WTC11 (cell line): Measurements from ENCODE around the gene NR1H2. TPM values are rescaled to one million over a fixed set of nuclear protein-coding genes. Genes with fewer than 3 reads are reported as not detected.

Source experiments
- ATAC-seq: fragments of 200-7000 bp; cut with Tn5 transposase; 2 replicates; pipeline ENCODE4 v1.10.0; 2021; ENCODE audit warnings: mild to moderate bottlenecking, moderate library complexity
- CTCF ChIA-PET: fragments of 300-600 bp; sonication (Branson Sonifier 250); formaldehyde crosslinking; loops from one replicate; lab custom pipeline; 2021; ENCODE audit warnings: antibody characterized with exemption; lab: Charles Lee
- POLR2A ChIA-PET: fragments of 350-600 bp; sonication (Branson Sonifier 250); formaldehyde crosslinking; loops from one replicate; lab custom pipeline; 2021; ENCODE audit warnings: antibody characterized with exemption; lab: Charles Lee
- DNase-seq: peaks from one replicate; pipeline ENCODE4 v3.0.0; 2021; ENCODE audit warnings: low spot score
- H3K27ac Mint-ChIP-seq: 2 replicates; pipeline ENCODE4 v1.8.0; 2021; ENCODE audit warnings: mixed read lengths
- H3K27me3 Mint-ChIP-seq: 2 replicates; pipeline ENCODE4 v1.8.0; 2021; ENCODE audit warnings: low read depth, mild to moderate bottlenecking, moderate library complexity, mixed read lengths
- H3K36me3 Mint-ChIP-seq: 2 replicates; pipeline ENCODE4 v1.8.0; 2021; ENCODE audit warnings: mixed read lengths
- H3K4me1 Mint-ChIP-seq: 2 replicates; pipeline ENCODE4 v1.8.0; 2022; ENCODE audit warnings: mixed read lengths
- H3K4me3 Mint-ChIP-seq: 2 replicates; pipeline ENCODE4 v1.8.0; 2021; ENCODE audit warnings: mild to moderate bottlenecking, moderate library complexity, mixed read lengths
- H3K9me3 Mint-ChIP-seq: 2 replicates; pipeline ENCODE4 v1.8.0; 2021; ENCODE audit warnings: mixed read lengths
- CBFB ChIP-seq: sonication (generic); formaldehyde crosslinking; IDR thresholded peaks from 2 replicates; pipeline ENCODE4 v1.8.1; 2022; ENCODE audit warnings: mild to moderate bottlenecking, low read depth, missing genetic modification reagents
- CREB1 ChIP-seq: sonication (generic); formaldehyde crosslinking; IDR thresholded peaks from 2 replicates; pipeline ENCODE4 v1.8.0; 2023; ENCODE audit warnings: mild to moderate bottlenecking, missing genetic modification reagents
- CREM ChIP-seq: sonication (generic); formaldehyde crosslinking; IDR thresholded peaks from 2 replicates; pipeline ENCODE4 v1.8.1; 2022; ENCODE audit warnings: mild to moderate bottlenecking, missing genetic modification reagents, moderate library complexity
- CTCF ChIP-seq: fragments of 200-600 bp; IDR thresholded peaks from 2 replicates; pipeline ENCODE4 v1.8.0; 2022; ENCODE audit warnings: antibody characterized with exemption
- E2F1 ChIP-seq: sonication (generic); formaldehyde crosslinking; IDR thresholded peaks from 2 replicates; pipeline ENCODE4 v1.8.0; 2022; ENCODE audit warnings: mild to moderate bottlenecking, missing genetic modification reagents
- ELF4 ChIP-seq: sonication (generic); formaldehyde crosslinking; IDR thresholded peaks from 2 replicates; pipeline ENCODE4 v1.8.1; 2022; ENCODE audit warnings: low read depth, mild to moderate bottlenecking, moderate library complexity, missing genetic modification reagents
- HMGA2 ChIP-seq: fragments of 250-450 bp; sonication (Bioruptor Pico); IDR thresholded peaks from 2 replicates; pipeline ENCODE4 v1.4.0; 2021; ENCODE audit warnings: mild to moderate bottlenecking, moderate library complexity
- NFE2L1 ChIP-seq: sonication (generic); formaldehyde crosslinking; IDR thresholded peaks from 2 replicates; pipeline ENCODE4 v1.8.1; 2023; ENCODE audit warnings: missing genetic modification reagents
- OVOL2 ChIP-seq: fragments of 250-450 bp; sonication (Bioruptor Pico); IDR thresholded peaks from 2 replicates; pipeline ENCODE4 v1.9.0; 2021; ENCODE audit warnings: mild to moderate bottlenecking, borderline replicate concordance
- PREB ChIP-seq: sonication (generic); formaldehyde crosslinking; IDR thresholded peaks from 2 replicates; pipeline ENCODE4 v1.8.1; 2022; ENCODE audit warnings: mild to moderate bottlenecking, missing genetic modification reagents, moderate library complexity, borderline replicate concordance
- PRRX2 ChIP-seq: fragments of 250-450 bp; sonication (Bioruptor Pico); IDR thresholded peaks from 2 replicates; pipeline ENCODE4 v1.8.0; 2021; ENCODE audit warnings: mild to moderate bottlenecking
- SMAD3 ChIP-seq: sonication (generic); formaldehyde crosslinking; IDR thresholded peaks from 2 replicates; pipeline ENCODE4 v1.8.0; 2022; ENCODE audit warnings: missing genetic modification reagents, mild to moderate bottlenecking, borderline replicate concordance
- SMAD4 ChIP-seq: sonication (generic); formaldehyde crosslinking; IDR thresholded peaks from 2 replicates; pipeline ENCODE4 v1.8.0; 2022; ENCODE audit warnings: mild to moderate bottlenecking, missing genetic modification reagents
- TCF7 ChIP-seq: sonication (generic); formaldehyde crosslinking; IDR thresholded peaks from 2 replicates; pipeline ENCODE4 v1.8.0; 2022; ENCODE audit warnings: mild to moderate bottlenecking, low read depth, missing genetic modification reagents, moderate library complexity
- ZBTB21 ChIP-seq: sonication (generic); formaldehyde crosslinking; IDR thresholded peaks from 2 replicates; pipeline ENCODE4 v1.8.1; 2023; ENCODE audit warnings: mild to moderate bottlenecking, missing genetic modification reagents, borderline replicate concordance
- ZBTB43 ChIP-seq: sonication (generic); formaldehyde crosslinking; IDR thresholded peaks from 2 replicates; pipeline ENCODE4 v1.8.1; 2023; ENCODE audit warnings: mild to moderate bottlenecking, missing genetic modification reagents
- ZMAT4 ChIP-seq: fragments of 250-450 bp; sonication (Bioruptor Pico); IDR thresholded peaks from 2 replicates; pipeline ENCODE4 v1.9.0; 2021; ENCODE audit warnings: mild to moderate bottlenecking
- ZNF263 ChIP-seq: sonication (generic); formaldehyde crosslinking; IDR thresholded peaks from 2 replicates; pipeline ENCODE4 v1.8.1; 2022; ENCODE audit warnings: low read depth, mild to moderate bottlenecking, moderate library complexity, missing genetic modification reagents
- ZNF281 ChIP-seq: sonication (generic); formaldehyde crosslinking; IDR thresholded peaks from 2 replicates; pipeline ENCODE4 v1.8.0; 2023; ENCODE audit warnings: mild to moderate bottlenecking, missing genetic modification reagents
- ZNF317 ChIP-seq: sonication (generic); formaldehyde crosslinking; IDR thresholded peaks from 2 replicates; pipeline ENCODE4 v1.8.1; 2023; ENCODE audit warnings: low read depth, mild to moderate bottlenecking, moderate library complexity, missing genetic modification reagents, borderline replicate concordance
- ZNF416 ChIP-seq: fragments of 250-450 bp; sonication (Bioruptor Pico); IDR thresholded peaks from 2 replicates; pipeline ENCODE4 v1.9.0; 2021; ENCODE audit warnings: mild to moderate bottlenecking, inconsistent platforms
- ZNF423 ChIP-seq: fragments of 250-450 bp; sonication (Bioruptor Pico); IDR thresholded peaks from 2 replicates; pipeline ENCODE4 v2.1.2; 2022; ENCODE audit warnings: mild to moderate bottlenecking, moderate library complexity
- ZNF425 ChIP-seq: fragments of 250-450 bp; sonication (Bioruptor Pico); conservative IDR thresholded peaks from 2 replicates; pipeline ENCODE4 v1.9.0; 2021; ENCODE audit warnings: mild to moderate bottlenecking
- total RNA-seq: library from RNA; stranded (reverse); gene quantifications from 3 replicates; pipeline ENCODE4 v1.2.3, GENCODE V29; 2021

NR1H2 gene
- total RNA-seq, 1 experiment from 2014 or later, result 45.8 TPM

GRCh38 chr19:50379602-50380001 lies 3.3 kb downstream of the NR1H2 start (continued):
- no peak for TF ChIP-seq PREB (CRISPR knock-in tag)
- no peak for TF ChIP-seq CREB1
- TF ChIP-seq ZNF416 (CRISPR knock-in tag), result no peak
- TF ChIP-seq HMGA2 (CRISPR knock-in tag), result no peak
- no peak for TF ChIP-seq ZNF423 (CRISPR knock-in tag)
- TF ChIP-seq ZBTB21 (CRISPR knock-in tag), result no peak
- TF ChIP-seq TCF7 (CRISPR knock-in tag), result no peak

GRCh38 chr19:50380137-50380536 lies 3.9 kb downstream of the NR1H2 start:
- peaks cover 16% of the 10 kb centered on the region for H3K4me1 Mint-ChIP-seq
- POLR2A ChIA-PET, result no interaction called here
- H3K27me3 Mint-ChIP-seq, result no peaks in the 10 kb centered on the region
- DNase-seq (no peak), ATAC-seq (no peak)
- no peak overlapping the region for H3K27ac Mint-ChIP-seq
- no peaks in the 10 kb centered on the region for H3K9me3 Mint-ChIP-seq
- no peak for TF ChIP-seq CBFB (CRISPR knock-in tag)
- no peak for TF ChIP-seq ELF4
- no peak for TF ChIP-seq ZBTB43 (CRISPR knock-in tag)
- no peak for TF ChIP-seq CTCF
- TF ChIP-seq SMAD4 (CRISPR knock-in tag), result no peak
- no peak for TF ChIP-seq ZNF263
- no peak for TF ChIP-seq SMAD3
- no peak for TF ChIP-seq ZBTB21 (CRISPR knock-in tag)
- no peak for TF ChIP-seq ZMAT4 (CRISPR knock-in tag)
- TF ChIP-seq OVOL2 (CRISPR knock-in tag), result no peak
- TF ChIP-seq ZNF425, result no peak
- TF ChIP-seq, all 79 proteins: peak for 0
- no peak overlapping the region for H3K4me3 Mint-ChIP-seq
- peaks cover 27% of the 10 kb centered on the region for H3K36me3 Mint-ChIP-seq
- CTCF ChIA-PET, result no interaction called here

GRCh38 chr19:50380751-50381151 lies 4.5 kb downstream of the NR1H2 start:
- Mint-ChIP-seq H3K9me3 (no peaks in the 10 kb centered on the region), H3K4me3 (no peak overlapping the region), H3K27me3 (no peaks in the 10 kb centered on the region), H3K27ac (no peak overlapping the region), H3K4me1 (peaks cover 18% of the 10 kb centered on the region), H3K36me3 (peaks cover 28% of the 10 kb centered on the region)
- CTCF ChIA-PET, result no interaction called here
- POLR2A ChIA-PET, result no interaction called here
- no peak for DNase-seq
- TF ChIP-seq NFE2L1 (CRISPR knock-in tag), result no peak
- TF ChIP-seq E2F1 (CRISPR knock-in tag), result no peak
- TF ChIP-seq ZNF317 (CRISPR knock-in tag), result no peak
- no peak for TF ChIP-seq ZNF281 (CRISPR knock-in tag)
- TF ChIP-seq CREM (CRISPR knock-in tag), result no peak
- no peak for TF ChIP-seq PRRX2
- ATAC-seq, result no peak
